H1 (cell line): ENCODE results near the gene ITGA11. TPM values are rescaled to one million over a fixed set of nuclear protein-coding genes. Genes with fewer than 3 reads are reported as not detected.

Source experiments
- CTCF ChIA-PET: fragments of 300-600 bp; sonication (Branson Sonifier 250); formaldehyde crosslinking; loops from one replicate; lab custom pipeline; 2021; ENCODE audit not compliant: partially characterized antibody; lab: Charles Lee
- POLR2A ChIA-PET: fragments of 300-600 bp; sonication (Branson Sonifier 250); formaldehyde crosslinking; loops from one replicate; lab custom pipeline; 2021; ENCODE audit warnings: inconsistent platforms; ENCODE audit not compliant: partially characterized antibody; lab: Charles Lee
- DNase-seq, 2 experiments: peaks; one replicate each; pipeline versions ENCODE4 v3.0.0 to v3.0.0-alpha.2; 2010 to 2022; ENCODE audit warnings: low spot score in 2 of 2, low read depth in 1 of 2, mixed read lengths in 1 of 2
- FAIRE-seq: peaks from 2 replicates; lab custom pipeline; 2011; peaks lifted over from hg19 to GRCh38; lab: Jason Lieb, UNC
- H2AFZ ChIP-seq: 2 replicates; pipeline ENCODE4 v1.8.1; 2012; ENCODE audit warnings: low read length, inconsistent platforms
- H2AK5ac ChIP-seq: 2 replicates; pipeline ENCODE4 v1.6.1; 2013; ENCODE audit warnings: low read depth, low read length
- H2BK120ac ChIP-seq: replicated peaks from 2 replicates; pipeline ENCODE3; 2013; ENCODE audit warnings: low read depth, low read length, inconsistent platforms
- H2BK12ac ChIP-seq: 2 replicates; pipeline ENCODE4 v1.6.1; 2013; ENCODE audit warnings: low read depth, low read length
- H2BK15ac ChIP-seq: 2 replicates; pipeline ENCODE4 v1.6.1; 2013; ENCODE audit warnings: low read length
- H2BK20ac ChIP-seq: 2 replicates; pipeline ENCODE4 v1.6.1; 2013; ENCODE audit warnings: low read length
- H2BK5ac ChIP-seq: 2 replicates; pipeline ENCODE4 v1.6.1; 2013; ENCODE audit warnings: low read depth, low read length
- H3K14ac ChIP-seq: 2 replicates; pipeline ENCODE4 v1.6.1; 2013; ENCODE audit warnings: inconsistent platforms; ENCODE audit not compliant: insufficient read length
- H3K18ac ChIP-seq: 2 replicates; pipeline ENCODE4 v1.6.1; 2013; ENCODE audit warnings: low read length; ENCODE audit errors: extremely low read depth
- H3K23ac ChIP-seq: 2 replicates; pipeline ENCODE4 v1.6.1; 2013; ENCODE audit warnings: inconsistent platforms; ENCODE audit not compliant: insufficient read length
- H3K23me2 ChIP-seq: 2 replicates; pipeline ENCODE4 v1.6.1; 2013; ENCODE audit warnings: low read depth, low read length
- H3K27ac ChIP-seq: 2 replicates; pipeline ENCODE4 v1.6.1; 2011; ENCODE audit warnings: low read depth, low read length, inconsistent platforms
- H3K27me3 ChIP-seq, 4 experiments: replicated peaks in 1 of 4; 1 replicate in 1 of 4; 2 replicates in 3 of 4; pipeline versions ENCODE4 v1.6.1 to v1.8.1; 2011 to 2013; ENCODE audit warnings: low read length in 3 of 4, mild to moderate bottlenecking in 3 of 4, inconsistent platforms in 2 of 4, mixed read lengths in 2 of 4, moderate library complexity in 1 of 4; ENCODE audit not compliant: control insufficient read depth in 3 of 4, insufficient read depth in 3 of 4; ENCODE audit errors: extremely low read depth in 1 of 4
- H3K36me3 ChIP-seq, 4 experiments: 2 replicates each; pipeline versions ENCODE4 v1.6.1 to v1.8.1; 2011 to 2013; ENCODE audit warnings: mild to moderate bottlenecking in 4 of 4, low read length in 3 of 4, moderate library complexity in 2 of 4, control low read depth in 1 of 4, inconsistent platforms in 1 of 4; ENCODE audit not compliant: insufficient read depth in 4 of 4, control insufficient read depth in 2 of 4
- H3K4ac ChIP-seq: replicated peaks from 2 replicates; pipeline ENCODE3; 2013; ENCODE audit warnings: low read length, low read depth, mixed read lengths, inconsistent platforms; ENCODE audit not compliant: insufficient read length
- H3K4me1 ChIP-seq, 4 experiments: replicated peaks in 1 of 4; 1 replicate in 1 of 4; 2 replicates in 3 of 4; pipeline versions ENCODE4 v1.6.1 to v1.8.1; 2011 to 2013; ENCODE audit warnings: low read length in 3 of 4, inconsistent platforms in 2 of 4, mixed read lengths in 1 of 4; ENCODE audit not compliant: insufficient read depth in 4 of 4, control insufficient read depth in 3 of 4
- H3K4me2 ChIP-seq, 2 experiments: 2 replicates each; pipeline versions ENCODE4 v1.6.1 to v1.8.1; 2011 to 2013; ENCODE audit warnings: low read depth in 2 of 2, low read length in 2 of 2, control low read depth in 1 of 2, inconsistent platforms in 1 of 2, mild to moderate bottlenecking in 1 of 2; ENCODE audit not compliant: insufficient read depth in 1 of 2
- H3K4me3 ChIP-seq, 4 experiments: fragments of 200-600, 300-600 bp in 1 of 4; sonication (generic), shearing (Covaris generic), sonication (Bioruptor Twin) in 1 of 4; 2 replicates each; pipeline versions ENCODE4 v1.5.1 to v1.8.1; 2011 to 2016; ENCODE audit warnings: low read length in 4 of 4, low read depth in 3 of 4, control low read depth in 2 of 4, inconsistent platforms in 2 of 4, mild to moderate bottlenecking in 2 of 4, mixed read lengths in 1 of 4, moderate library complexity in 1 of 4; ENCODE audit not compliant: insufficient read depth in 2 of 4; ENCODE audit errors: extremely low read depth in 1 of 4
- H3K56ac ChIP-seq: replicated peaks from 2 replicates; pipeline ENCODE3; 2013; ENCODE audit warnings: low read depth, mild to moderate bottlenecking, mixed read lengths, low read length, inconsistent platforms; ENCODE audit not compliant: insufficient read length
- H3K79me1 ChIP-seq: 2 replicates; pipeline ENCODE4 v1.6.1; 2013; ENCODE audit warnings: low read depth, low read length, control low read depth
- H3K79me2 ChIP-seq, 2 experiments: 2 replicates each; pipeline versions ENCODE4 v1.6.1 to v1.8.1; 2012 to 2013; ENCODE audit warnings: low read length in 2 of 2, mild to moderate bottlenecking in 2 of 2, inconsistent platforms in 1 of 2; ENCODE audit not compliant: insufficient read depth in 2 of 2, control insufficient read depth in 1 of 2
- H3K9ac ChIP-seq, 4 experiments: replicated peaks in 1 of 4; 1 replicate in 1 of 4; 2 replicates in 3 of 4; pipeline versions ENCODE4 v1.6.1 to v1.8.1; 2011 to 2013; ENCODE audit warnings: low read depth in 3 of 4, low read length in 3 of 4, control low read depth in 2 of 4, mild to moderate bottlenecking in 2 of 4, moderate library complexity in 2 of 4, inconsistent platforms in 1 of 4; ENCODE audit errors: extremely low read depth in 1 of 4
- H3K9me3 ChIP-seq, 2 experiments: 2 replicates each; pipeline versions ENCODE4 v1.6.1 to v1.8.1; 2012 to 2013; ENCODE audit warnings: mild to moderate bottlenecking in 2 of 2, moderate library complexity in 2 of 2, control low read depth in 1 of 2, inconsistent platforms in 1 of 2, low read depth in 1 of 2, low read length in 1 of 2, mixed read lengths in 1 of 2; ENCODE audit not compliant: insufficient read depth in 2 of 2
- H4K20me1 ChIP-seq, 2 experiments: replicated peaks in 1 of 2; 2 replicates each; pipeline versions ENCODE3 to v1.8.1; 2011 to 2013; ENCODE audit warnings: inconsistent platforms in 2 of 2, low read length in 2 of 2, mild to moderate bottlenecking in 1 of 2; ENCODE audit not compliant: insufficient read depth in 2 of 2, control insufficient read depth in 1 of 2
- H4K5ac ChIP-seq: 2 replicates; pipeline ENCODE4 v1.6.1; 2013; ENCODE audit warnings: low read length, low read depth, mixed read lengths, inconsistent platforms; ENCODE audit not compliant: insufficient read length
- H4K8ac ChIP-seq: 2 replicates; pipeline ENCODE4 v1.8.0; 2013; ENCODE audit warnings: mild to moderate bottlenecking, moderate library complexity, low read length, inconsistent platforms; ENCODE audit not compliant: insufficient read depth; ENCODE audit errors: extremely low read depth
- H4K91ac ChIP-seq: replicated peaks from 2 replicates; pipeline ENCODE3; 2013; ENCODE audit warnings: low read length, mixed read lengths, inconsistent platforms; ENCODE audit not compliant: insufficient read length
- ASH2L ChIP-seq: fragments of 200-600, 300-600 bp; sonication (generic); IDR thresholded peaks from one replicate; pipeline ENCODE4 v1.7.1; 2017; ENCODE audit warnings: low read length
- CHD2 ChIP-seq: IDR thresholded peaks from 2 replicates; pipeline ENCODE4 v1.6.1; 2012; ENCODE audit warnings: low read length, improper control_type of control experiment
- E2F6 ChIP-seq: IDR thresholded peaks from 2 replicates; pipeline ENCODE4 v1.6.1; 2012; ENCODE audit warnings: inconsistent platforms
- HDAC2 ChIP-seq, 2 experiments: fragments of 300-600 bp in 1 of 2; sonication (generic) in 1 of 2; IDR thresholded peaks; 2 replicates each; pipeline ENCODE4 v1.6.1; 2011 to 2012; ENCODE audit warnings: low read depth in 2 of 2, low read length in 2 of 2, mild to moderate bottlenecking in 2 of 2, moderate library complexity in 2 of 2, borderline replicate concordance in 1 of 2, inconsistent platforms in 1 of 2
- HDAC6 ChIP-seq: IDR thresholded peaks from one replicate; pipeline ENCODE4 v1.7.1; 2012; ENCODE audit warnings: low read depth, mild to moderate bottlenecking, inconsistent platforms, low read length, moderate library complexity
- JUN ChIP-seq: IDR thresholded peaks from 2 replicates; pipeline ENCODE4 v1.6.1; 2011; ENCODE audit warnings: low read depth, mild to moderate bottlenecking, improper control_type of control experiment, low read length
- KDM1A ChIP-seq: fragments of 200-600, 300-600 bp; sonication (generic); IDR thresholded peaks from 2 replicates; pipeline ENCODE4 v1.7.1; 2016; ENCODE audit warnings: mild to moderate bottlenecking, low read length, borderline replicate concordance
- KDM4A ChIP-seq: IDR thresholded peaks from one replicate; pipeline ENCODE4 v1.7.1; 2012; ENCODE audit warnings: low read depth, mild to moderate bottlenecking, moderate library complexity, low read length, inconsistent platforms; ENCODE audit not compliant: severe bottlenecking
- PHF8 ChIP-seq: fragments of 200-600 bp; sonication (generic); conservative IDR thresholded peaks from 2 replicates; pipeline ENCODE4 v1.7.1; 2012; ENCODE audit warnings: low read depth, mild to moderate bottlenecking, inconsistent platforms, low read length, moderate library complexity
- POU5F1 ChIP-seq: IDR thresholded peaks from 2 replicates; pipeline ENCODE4 v1.6.1; 2011; ENCODE audit warnings: low read depth, mild to moderate bottlenecking, low read length, moderate library complexity
- USF2 ChIP-seq: IDR thresholded peaks from 2 replicates; pipeline ENCODE4 v1.6.1; 2011; ENCODE audit warnings: low read length, improper control_type of control experiment
- WGBS, 2 experiments: shearing (Covaris generic) in 1 of 2; methylation state at CpG; one replicate each; pipeline versions ENCODE4 v1.1.6 to v1.1.7; 2013 to 2015; ENCODE audit warnings: low lambda C conversion rate in 2 of 2, mixed read lengths in 2 of 2, inconsistent platforms in 1 of 2, low coverage in 1 of 2, missing lambda C conversion rate in 1 of 2; ENCODE audit not compliant: insufficient replicate concordance in 2 of 2, insufficient coverage in 1 of 2, insufficient read length in 1 of 2; ENCODE audit errors: extremely low coverage in 1 of 2, missing lambda C conversion rate in 1 of 2; 5-methylcytosine and 5-hydroxymethylcytosine counted together
- polyA plus RNA-seq, 7 experiments: library from polyadenylated mRNA; depleted of rRNA in 3 of 7; stranded (reverse) in 5 of 7; unstranded in 2 of 7; fragments of >200 nt in 5 of 7; fragments of 200-250 nt in 2 of 7; gene quantifications; 1 replicate in 5 of 7; 2 replicates in 1 of 7; 4 replicates in 1 of 7; pipeline versions ENCODE4 v1.2.1 to v1.2.3, GENCODE V29; 2011 to 2013; ENCODE audit warnings: missing spikeins in 2 of 7, mixed read lengths in 2 of 7
- total RNA-seq: library from RNA; stranded (reverse); fragmentation: NEBNext Ultra II Directional; extraction: Animal tissue kit (Norgen Biotek cat#: 25700); gene quantifications from 2 replicates; pipeline ENCODE4 v1.2.1, GENCODE V29; 2021

The ITGA11 gene
- total and polyA plus RNA-seq, 2 of the 8 experiments (the other 6 are each of a cell fraction or from before 2014, with no cell fraction given), result 0.05 to 0.06 TPM

GRCh38 chr15:68362537-68363126 is 69.3 kb downstream of the ITGA11 start:
- Histone ChIP-seq H2BK12ac (no peak overlapping the region), H3K14ac (no peak overlapping the region), H3K79me2 (no peaks in the 10 kb centered on the region), H3K56ac (peak overlapping the region; percentile 97), H3K18ac (no peak overlapping the region), H3K23me2 (peaks cover 9% of the 10 kb centered on the region; the same call in 1 of the 2 replicates), H3K79me1 (no peaks in the 10 kb centered on the region), H4K5ac (no peak overlapping the region), H3K4me3 (no peak overlapping the region), H2BK5ac (no peak overlapping the region), H3K4me2 (no peak overlapping the region), H4K20me1 (no peaks in the 10 kb centered on the region), H3K27me3 (no peaks in the 10 kb centered on the region), H3K4me1 (no peaks in the 10 kb centered on the region; a peak in 1 of 7 replicates), H3K9ac (no peak overlapping the region), H4K8ac (no peak overlapping the region), H3K23ac (no peak overlapping the region), H4K91ac (no peak overlapping the region), H2AFZ (no peak overlapping the region), H3K9me3 (no peaks in the 10 kb centered on the region), H3K27ac (no peak overlapping the region), H2BK120ac (no peak overlapping the region), H3K4ac (no peak overlapping the region), H2BK20ac (no peak overlapping the region), H2BK15ac (no peak overlapping the region), H2AK5ac (no peak overlapping the region), H3K36me3 (no peaks in the 10 kb centered on the region)
- ChIA-PET POLR2A (no interaction called here), CTCF (interaction anchor here (0.7 to 1.3 kb wide), 2 partner anchors 22 to 56 kb away, joined by 4 to 8 read pairs; no protein-coding TSS in a partner anchor)
- DNase-seq (no peak), FAIRE-seq (no peak)
- 95 to 100% methylated on average over 1 of the region's 1 CpG for WGBS, 2 experiments
- TF ChIP-seq CHD2 (no peak), USF2 (no peak), E2F6 (no peak), JUN (no peak), POU5F1 (no peak), KDM1A (no peak), HDAC6 (no peak), ASH2L (no peak), PHF8 (no peak), KDM4A (no peak), HDAC2 (IDR thresholded peaks at IDR 0.05; ENCODE audit: borderline replicate concordance in 1 of 2, low read depth in 2 of 2, low read length in 2 of 2) (no peak)
